Measurements from ENCODE around the gene ERBB3.

ERBB3 gene

GRCh38 chr12:56137853-56138571 lies 58.0 kb downstream of the ERBB3 start:
- no peak for DNase-seq (ENCODE audit: low spot score)

DNA sequence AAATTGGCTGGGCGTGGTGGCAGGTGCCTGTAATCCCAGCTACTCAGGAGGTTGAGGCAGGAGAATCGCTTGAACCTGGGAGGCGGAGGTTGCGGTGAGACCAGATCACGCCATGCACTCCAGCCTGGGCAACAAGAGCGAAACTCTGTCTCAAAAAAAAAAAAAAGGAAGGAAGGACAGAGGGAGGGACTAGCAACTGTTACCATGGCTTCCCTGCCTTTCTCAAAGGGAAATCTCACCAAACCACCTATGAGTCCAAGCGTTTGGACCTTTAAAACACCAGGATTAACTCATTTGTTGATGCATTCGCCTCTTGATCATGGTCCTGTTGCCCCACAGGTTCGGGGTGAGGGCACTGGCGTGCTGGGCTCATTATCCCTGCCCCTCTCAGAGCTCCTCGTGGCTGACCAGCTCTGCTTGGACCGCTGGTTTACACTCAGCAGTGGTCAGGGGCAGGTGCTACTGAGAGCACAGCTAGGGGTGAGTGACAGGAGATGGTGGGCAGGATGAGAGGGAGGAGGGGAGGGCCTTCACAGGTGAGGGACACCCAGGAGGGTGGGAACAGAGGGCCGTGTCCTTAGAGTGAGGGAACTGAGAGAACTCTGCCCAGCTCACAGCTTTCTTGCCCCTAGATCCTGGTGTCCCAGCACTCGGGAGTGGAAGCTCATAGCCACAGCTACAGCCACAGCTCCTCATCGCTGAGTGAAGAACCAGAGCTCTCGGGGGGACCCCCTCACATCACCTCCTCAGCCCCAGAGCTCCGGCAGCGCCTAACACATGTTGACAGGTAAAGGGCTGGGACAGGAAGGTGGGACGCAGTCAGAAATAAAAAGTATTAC lies 62.2 kb downstream of the ERBB3 start:
- no peak for DNase-seq (ENCODE audit: low spot score)

DNA sequence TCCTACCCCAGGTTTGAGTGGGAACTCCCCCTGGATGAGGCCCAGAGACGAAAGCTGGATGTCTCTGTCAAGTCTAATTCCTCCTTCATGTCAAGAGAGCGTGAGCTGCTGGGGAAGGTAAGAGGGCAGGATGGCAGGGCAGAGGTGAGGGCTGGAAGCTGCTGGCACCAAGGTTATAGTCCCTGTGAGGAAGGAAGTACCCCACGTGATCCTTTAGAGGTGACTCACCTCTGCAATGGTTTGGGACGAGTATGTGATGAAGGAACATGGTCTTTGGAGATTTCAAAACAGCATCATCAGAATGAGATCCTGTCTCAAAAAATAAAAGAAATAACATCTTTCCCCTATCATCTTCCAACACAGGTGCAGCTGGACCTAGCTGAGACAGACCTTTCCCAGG lies 63.3 kb downstream of the ERBB3 start:
- no peak for DNase-seq (ENCODE audit: low spot score)

GRCh38 chr12:56143870-56144269 lies 63.9 kb downstream of the ERBB3 start:
- DNase-seq (ENCODE audit: low spot score): no peak

- DNase-seq (ENCODE audit: low spot score): no peak
Measured at GRCh38 chr12:56145217-56145616, 65.3 kb downstream of the ERBB3 start.

GRCh38 chr12:56146492-56147460 lies 66.8 kb downstream of the ERBB3 start:
- no peak for DNase-seq (ENCODE audit: low spot score)

DNA sequence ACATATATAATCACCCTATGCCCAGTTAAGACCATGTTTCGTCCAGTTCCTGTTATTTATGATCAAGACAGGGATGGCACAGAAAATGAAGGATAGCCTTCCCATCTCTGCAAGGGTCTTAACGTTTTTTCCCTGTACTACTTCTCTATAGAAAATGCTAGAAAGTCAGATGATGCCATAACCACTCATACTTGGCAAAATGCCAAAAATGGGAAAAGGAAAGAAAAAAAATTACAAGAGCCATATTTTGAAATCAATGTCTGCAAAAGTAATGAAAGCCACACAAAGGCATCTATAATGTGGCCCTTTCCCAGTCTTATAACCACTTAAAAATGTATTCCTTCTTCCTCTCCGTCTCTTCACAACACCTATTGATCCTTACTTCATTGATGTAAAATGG lies 70.6 kb downstream of the ERBB3 start:
- DNase-seq (ENCODE audit: low spot score): no peak

GRCh38 chr12:56151672-56152131 lies 71.7 kb downstream of the ERBB3 start:
- DNase-seq (ENCODE audit: low spot score): no peak

GRCh38 chr12:56152132-56152755 lies 72.3 kb downstream of the ERBB3 start, which contains the start of gene MYL6B:
MYL6B (plus strand) TSS chr12:56152587; CDS start chr12:56153919, 1,332 bp downstream.
- peak; percentile 96 for DNase-seq (ENCODE audit: low spot score)

Data from left forelimb (tissue), 1 donor.